HG03095 (cell line): Measurements from ENCODE around the gene M6PR.

Experiments used
- ATAC-seq: cut with Tn5 transposase; IDR thresholded peaks from one replicate; pipeline ENCODE4 v1.9.1; 2021; ENCODE audit warnings: moderate library complexity; ENCODE audit not compliant: unreplicated experiment

Gene M6PR

DNA sequence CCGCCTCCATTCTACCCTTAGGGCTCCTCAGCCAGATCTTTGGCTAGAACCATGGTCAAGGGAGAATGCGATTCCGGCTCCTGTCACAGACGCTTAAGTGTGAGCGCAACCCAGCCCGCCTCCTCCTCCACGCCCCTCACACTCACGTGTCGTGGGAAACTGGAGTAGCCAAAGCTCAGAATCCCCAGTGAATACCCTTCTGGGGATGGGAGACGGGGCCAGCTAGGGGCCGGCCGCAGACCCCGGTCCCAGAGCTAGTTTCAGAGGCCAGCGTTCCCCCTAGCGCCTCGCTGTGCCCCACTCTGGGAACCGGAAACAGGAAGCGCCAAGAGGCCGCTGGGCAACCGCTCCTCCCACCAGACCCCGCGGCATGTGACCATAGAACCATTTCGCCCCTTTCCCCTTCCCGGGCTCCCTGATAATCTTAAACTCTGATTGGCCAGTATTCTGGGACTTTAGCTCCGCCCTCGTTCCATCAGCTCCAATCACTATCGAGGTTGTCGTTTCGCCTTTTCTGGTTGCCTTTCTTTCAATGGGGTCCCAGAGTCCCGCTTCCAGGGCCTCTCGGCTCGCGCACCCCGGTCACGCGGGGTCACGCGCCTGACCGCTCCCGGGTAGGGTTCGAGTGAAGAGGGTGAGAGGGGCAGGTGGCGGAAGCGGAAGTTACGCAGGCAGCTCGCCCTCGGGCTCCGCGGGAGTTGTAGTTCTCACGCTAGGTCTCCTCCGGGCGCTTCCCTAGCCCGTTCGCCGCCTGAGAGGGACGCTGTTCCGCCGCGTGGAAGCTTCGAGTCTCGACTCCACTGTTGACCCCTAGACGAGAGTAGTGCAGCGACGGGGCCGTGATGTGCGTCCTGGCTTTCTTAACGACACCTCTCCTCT lies at the start of gene M6PR:
Gene M6PR, minus strand, starts transcription at position 304 of the 879 bp plus-strand sequence. CDS start 3,241 bp downstream, outside the sequence.
- ATAC-seq = peak; percentile 82

DNA sequence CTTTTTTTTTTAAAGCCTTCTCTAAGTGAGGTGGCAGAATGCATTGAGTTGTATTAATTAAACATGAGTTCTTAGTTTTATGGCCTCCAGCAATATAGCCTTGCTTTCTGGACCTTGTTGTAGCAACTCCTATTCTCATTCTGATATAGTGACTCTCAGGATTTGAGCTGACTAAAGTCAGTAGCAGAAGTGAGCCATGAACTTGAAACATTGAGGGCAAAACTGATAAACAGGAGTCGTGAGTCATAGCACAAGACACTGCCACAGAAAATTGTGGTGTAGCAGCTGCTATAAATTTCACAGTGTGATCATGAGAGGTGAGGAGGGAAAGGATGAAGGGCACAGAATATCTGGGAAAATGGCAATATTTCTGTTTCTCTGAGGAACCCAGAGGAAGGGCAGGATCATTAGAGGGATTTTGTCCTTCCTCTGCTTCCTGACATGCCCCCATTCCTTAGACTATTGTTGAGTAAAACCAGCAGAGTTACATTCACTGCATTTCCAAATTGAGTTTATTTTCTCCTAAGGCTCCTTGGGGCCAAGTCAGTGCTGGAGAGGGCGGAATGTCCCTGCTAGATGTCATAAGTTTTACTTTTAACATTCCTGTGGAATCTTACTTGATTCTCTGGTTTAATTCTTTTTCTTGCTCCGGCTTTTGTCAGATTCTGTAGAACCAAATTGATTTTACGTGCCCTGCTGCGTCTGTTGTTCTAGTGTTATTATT lies 47.4 kb upstream of the M6PR start:
- ATAC-seq = peak; percentile 96

DNA sequence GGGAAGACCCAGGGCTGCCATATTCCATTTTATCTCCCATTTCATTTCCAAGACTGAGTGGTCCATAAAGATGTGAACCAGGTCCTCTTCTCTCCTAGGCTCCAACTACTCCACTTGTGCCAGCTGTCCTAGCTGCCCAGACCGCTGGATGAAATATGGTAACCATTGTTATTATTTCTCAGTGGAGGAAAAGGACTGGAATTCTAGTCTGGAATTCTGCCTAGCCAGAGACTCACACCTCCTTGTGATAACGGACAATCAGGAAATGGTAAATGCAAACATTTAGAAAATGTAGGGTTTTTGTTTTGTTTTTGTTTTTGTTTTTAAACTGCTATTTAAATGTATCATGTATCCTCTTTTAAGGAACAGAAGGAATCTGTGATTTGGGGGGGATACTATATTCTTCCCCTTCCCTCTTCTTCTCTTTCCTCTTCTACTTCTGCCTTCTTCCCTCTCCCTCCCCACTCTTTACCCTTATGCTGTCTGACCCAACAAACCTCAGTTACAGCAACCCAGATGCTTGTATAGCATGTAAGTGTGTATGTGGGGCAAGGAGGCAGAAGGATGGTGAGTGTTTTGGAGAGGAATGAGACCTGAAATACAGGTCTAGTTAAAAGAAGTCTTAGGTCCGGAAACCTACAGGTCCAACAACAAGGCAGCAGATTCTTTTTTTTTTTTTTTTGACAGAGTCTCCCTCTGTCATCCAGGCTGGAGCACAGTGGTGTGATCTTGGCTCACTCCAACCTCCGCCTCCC lies 45.8 kb upstream of the M6PR start:
- ATAC-seq = no peak

DNA sequence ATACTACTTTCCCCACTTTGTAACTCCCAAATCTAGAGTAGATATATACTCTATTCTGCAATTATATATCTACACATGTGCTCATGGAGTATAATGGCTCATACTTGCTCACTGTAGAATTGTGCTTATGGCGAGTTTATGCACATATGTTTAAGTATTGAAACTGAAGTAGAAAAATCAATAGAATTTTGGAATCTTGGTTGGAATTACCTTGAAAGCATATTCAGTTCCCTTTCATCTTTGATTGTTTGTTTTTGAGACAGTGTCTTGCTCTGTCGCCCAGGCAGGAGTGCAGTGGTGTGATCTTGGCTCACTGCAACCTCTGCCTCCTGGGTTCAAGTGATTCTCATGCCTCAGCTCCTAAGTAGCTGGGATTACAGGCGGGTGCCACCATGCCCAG lies 44.4 kb upstream of the M6PR start:
- ATAC-seq = no peak

DNA sequence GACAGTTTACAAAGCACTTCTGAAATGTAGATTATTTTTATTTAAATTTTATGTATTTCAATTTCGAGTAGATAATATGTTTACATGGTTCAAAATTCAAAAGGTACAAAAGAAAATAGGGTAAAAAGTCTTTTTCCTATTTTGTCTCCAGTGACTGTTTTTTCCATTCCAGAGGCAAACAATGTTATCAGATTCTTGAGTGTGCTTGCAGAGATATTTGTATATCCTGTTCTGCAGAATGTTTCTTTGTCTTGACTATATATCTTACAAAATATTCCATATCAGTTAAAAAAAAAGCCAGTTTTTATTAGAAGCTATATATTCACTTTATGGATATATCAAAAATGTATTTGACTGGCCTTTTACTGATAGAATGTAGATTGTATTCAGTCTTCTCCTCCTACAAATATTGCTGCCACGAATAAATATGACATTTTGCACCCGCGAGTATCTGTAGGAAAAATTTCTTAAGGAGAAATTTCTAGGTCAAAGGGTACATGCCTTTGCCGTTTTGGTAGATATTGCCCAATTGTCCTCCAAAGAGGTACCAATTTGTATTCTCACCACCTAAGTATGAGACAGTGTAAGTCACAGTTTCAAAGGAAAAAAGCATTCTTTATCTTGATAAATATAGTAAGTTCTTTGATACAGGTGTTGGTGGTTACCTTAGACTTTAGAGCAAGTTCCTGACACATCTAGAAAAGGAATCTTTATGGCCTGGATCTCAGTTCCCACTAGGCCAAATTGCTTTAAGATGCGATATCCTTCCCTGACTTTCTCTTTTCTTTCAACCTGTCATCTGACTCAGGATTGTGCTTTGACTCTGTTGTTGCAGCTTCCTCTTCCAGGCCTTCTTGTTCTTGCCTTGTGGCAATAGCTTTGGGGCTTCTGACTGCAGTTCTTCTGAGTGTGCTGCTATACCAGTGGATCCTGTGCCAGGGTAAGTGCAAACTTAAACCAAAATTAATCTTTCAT lies 42.2 kb upstream of the M6PR start:
- ATAC-seq = no peak

DNA sequence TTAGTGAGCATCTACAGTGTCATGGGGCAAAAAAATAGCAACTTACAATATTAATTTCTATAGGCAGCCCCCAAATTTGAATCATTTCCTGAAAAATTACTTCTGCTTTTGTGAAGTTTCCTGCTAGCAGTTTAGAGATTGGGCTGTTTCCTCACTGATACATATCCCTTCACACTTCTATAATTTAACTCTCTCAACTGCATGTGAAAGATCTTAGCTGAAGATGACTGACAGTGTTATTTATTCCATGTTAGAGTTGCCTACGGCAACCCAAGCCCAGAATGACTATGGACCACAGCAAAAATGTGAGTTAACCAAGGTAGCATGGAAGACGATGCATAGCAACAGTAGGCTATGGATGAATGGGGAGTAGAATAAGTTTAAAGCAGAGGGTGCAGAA lies 40.0 kb upstream of the M6PR start, which contains the start of gene KLRG1:
Gene KLRG1, plus strand, starts transcription at position 134 of the 400 bp plus-strand sequence. Its CDS starts 90 bp downstream, at position 224.
- no peak for ATAC-seq

DNA sequence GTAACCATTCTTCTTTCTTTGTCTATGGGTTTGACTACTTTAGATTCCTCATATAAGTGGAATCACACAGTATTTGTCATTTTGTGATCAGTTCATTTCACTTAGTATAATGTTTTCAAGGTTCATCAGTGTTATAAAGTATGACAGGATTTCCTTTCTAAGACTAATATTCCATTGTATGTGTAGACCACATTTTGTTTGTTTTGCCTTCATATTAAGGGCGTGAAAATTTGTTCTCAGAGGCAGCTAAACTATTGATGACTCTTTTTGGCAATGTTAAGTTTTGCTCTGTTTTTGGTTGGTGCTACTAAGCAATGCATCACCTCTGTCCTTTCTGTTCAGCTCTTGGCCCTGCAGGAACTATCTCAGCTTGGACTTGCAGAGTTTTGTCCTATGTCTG lies 38.2 kb upstream of the M6PR start:
- no peak for ATAC-seq

DNA sequence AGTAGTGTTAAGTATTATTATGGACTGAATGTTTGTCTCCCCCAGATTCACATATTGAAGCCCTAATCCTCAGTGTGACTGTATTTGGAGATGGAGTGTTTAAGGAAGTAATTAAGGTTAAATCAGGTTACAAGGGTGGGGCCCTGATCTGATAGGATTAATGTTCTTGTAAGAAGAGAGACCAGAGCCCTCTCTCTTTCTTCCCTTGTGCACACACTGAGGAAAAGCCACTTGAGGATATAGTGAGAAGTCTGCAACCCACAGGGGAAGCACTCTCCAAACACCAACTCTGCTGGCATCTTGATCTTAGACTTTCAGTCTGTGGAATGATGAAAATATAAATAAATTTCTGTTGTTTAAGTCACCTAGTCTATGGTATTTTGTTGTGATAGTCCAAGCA lies 37.7 kb upstream of the M6PR start:
- ATAC-seq = no peak

DNA sequence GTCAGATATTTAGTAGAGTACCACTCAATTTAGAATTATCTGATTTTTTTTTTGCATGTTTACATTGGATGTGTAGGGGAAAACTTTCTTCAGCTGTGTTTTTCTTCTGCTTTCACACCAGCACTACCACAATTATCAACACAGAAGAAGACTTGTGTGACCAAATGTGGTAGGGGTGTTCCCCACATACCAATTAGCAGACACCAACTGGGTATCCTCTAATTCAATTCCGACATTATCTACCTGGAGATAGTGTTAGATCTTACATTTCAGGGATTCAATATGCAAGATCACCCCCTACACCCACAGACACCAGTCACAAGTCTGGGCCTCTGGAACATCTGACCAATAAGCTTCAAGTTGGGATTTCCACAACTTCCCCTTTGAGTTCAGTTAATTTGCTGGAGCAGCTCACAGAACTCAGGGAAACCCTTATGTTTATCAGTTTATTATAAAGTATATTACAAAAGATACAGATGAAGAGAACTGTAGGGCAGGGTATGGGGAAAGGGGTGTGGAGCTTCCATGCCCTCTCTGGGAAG lies 35.8 kb upstream of the M6PR start:
- ATAC-seq = no peak

DNA sequence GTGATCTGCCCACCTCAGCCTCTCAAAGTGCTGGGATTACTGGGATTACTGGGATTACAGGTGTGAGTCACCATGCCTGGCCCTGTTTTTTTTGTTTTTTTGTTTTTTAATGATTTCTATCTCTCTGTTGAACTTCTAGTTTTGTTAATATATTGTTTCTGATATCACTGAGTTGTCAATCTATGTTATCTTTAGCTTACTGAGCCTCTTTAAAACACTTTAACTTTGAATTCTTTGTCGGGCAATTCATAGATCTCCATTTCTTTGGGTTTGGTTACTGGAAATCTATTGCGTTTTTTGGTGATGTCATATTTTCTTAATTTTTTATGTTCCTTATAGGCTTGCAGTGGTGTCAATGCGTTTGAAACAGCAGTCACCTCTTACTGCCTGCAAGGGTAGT lies 30.7 kb upstream of the M6PR start:
- no peak for ATAC-seq

DNA sequence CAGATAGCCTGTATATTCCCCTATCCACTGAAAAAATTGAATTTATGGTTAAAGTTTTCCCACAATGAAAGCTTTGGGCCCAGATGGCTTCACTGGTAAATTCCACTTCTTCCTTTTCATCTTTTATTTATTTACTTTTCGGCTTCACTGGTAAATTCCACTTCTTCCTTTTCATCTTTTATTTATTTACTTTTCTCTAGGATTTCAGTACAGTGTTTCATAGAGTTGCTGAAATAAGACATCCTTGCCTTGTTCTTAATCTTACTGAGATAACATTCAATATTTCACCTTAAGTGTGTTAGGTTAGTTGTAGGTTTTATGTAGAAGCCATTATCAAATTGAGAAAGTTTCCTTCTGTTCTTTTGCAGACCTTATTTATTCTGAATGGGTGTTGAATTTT lies 21.0 kb upstream of the M6PR start:
- no peak for ATAC-seq

DNA sequence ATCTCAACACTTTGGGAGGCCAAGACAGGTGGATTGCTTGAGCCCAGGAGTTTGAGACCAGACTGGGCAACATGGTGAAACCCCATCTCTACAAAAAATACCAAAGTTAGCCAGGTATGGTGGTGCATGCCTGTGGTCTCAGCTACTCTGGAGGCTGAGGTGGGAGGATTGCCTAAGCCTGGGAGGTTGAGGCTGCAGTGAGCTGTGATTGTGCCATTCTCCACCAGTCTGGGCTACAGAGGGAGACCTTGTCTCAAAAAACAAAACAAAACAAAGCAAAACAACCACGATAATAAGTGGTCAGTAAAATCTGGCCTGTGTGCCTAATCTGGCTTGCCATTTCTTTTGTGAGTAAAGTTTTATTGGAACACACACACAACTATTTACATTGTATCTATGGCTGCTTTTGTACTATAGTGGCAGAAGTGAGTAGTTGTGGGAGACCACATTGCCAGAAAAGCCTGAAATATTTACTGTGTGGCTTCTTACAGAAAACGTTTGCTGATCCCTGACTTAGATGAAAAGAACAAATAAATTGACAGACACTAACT lies 20.5 kb upstream of the M6PR start:
- ATAC-seq = no peak

DNA sequence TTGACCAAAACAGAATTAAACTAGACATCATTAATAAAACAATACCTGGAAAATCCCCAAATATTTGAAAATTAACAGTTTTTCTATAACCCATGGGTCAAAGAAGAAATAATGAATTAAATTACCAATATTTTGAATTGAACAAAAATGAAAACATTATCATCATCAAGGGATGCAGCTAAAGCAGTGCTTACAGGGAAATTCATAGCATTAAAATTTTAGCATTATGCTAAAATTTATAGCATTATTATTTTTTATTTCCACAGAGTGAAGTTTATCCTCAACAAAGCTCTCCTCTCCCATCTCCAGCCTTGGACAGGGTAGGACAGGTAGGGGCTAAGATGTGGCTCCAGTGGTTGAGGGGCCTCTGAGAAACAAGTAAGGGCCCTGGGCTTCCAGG lies 19.3 kb upstream of the M6PR start:
- no peak for ATAC-seq

DNA sequence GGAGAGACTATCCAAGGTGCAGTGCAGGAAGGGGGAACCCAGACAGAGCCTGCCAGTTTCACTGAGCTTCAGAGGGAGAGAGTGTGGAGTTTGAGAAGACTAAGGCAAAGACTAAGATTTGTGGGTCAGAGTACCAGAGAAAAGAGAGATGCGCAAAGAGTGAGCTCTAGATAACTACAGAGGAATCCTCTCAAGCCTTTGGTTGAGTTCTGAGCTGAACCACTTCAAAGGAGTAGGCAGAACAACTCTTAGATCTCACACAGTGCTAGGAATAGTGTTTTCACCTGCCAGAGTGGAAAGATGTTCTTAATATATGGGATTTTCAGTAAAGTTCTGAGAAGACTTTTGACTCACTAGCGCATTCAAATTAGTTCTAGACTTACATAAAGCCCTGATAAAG lies 10.7 kb upstream of the M6PR start:
- ATAC-seq = no peak

DNA sequence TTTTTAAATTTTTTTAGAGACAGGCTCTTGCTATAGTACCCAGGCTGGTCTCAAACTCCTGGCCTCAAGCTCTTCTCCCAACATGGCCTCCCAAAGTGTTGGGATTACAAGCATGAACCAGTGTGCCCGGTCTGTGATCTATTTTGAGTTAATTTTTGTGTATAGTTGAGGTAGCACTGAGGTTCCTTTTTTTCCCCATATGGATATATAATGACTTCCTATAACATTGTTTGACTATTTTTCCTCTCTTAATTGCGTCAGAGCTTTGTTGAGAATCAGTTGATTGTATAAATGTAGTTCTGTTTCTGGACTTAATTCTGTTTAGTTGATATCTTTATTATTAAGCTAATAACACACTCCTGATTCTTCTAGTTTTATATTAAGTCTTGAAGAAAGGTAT lies 8.6 kb upstream of the M6PR start:
- ATAC-seq = no peak

DNA sequence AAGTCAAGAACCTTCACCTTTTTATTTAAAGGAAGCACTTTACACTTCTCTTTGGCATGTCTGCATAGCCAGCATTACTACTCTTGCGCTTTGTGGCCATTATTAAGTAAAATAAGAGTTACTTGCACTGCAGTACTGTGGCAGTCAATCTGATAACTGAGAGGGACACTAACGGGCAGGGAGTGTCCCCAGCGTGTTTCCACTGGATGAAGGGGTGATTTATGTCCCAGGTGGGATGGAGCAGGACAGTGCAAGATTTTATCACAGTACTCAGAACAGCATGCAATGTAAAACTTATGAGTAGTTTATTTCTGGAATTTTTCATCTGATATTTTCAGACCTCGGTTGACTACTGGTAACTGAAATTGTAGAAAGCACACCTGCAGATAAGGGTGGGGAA lies 8.1 kb upstream of the M6PR start:
- ATAC-seq = no peak

DNA sequence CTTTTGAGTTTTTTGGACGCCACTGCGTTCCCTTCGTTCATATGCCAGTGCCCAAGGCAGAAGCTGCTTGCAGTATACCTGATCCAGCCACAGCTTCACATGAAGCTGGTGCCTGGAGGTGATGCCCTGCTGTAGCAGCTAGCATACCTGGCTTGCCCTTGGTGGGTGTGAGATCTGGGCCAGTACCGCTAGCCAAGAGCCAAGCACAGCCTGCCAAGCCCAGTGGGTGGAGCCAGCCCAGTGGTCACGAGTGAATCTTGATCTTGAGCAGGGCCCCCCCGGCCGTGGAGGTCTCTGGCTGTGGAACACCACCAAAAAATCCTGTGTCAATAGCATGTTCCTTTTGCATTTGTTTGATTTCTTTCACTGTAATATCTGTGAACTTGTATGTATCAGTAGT lies 7.3 kb upstream of the M6PR start:
- ATAC-seq = no peak

DNA sequence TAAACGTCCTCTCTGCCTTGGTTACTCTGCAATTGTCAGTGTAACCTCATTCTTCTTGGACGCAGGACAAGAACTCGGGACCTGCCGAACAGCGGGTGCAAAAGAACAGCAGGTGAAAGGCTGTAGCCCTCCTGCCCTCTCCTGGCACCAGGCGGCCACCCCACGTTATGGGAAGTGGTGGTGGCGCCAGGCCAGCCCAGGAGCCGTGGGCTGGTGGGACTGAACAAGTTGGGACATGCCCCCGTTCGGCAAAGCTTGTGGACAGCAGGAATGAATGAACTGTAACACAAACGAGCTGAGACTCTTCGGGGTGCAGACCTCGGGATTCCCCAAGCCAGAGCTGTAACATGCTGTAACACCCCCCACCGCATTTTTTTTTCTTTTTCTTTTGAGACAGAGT lies 6.6 kb upstream of the M6PR start:
- ATAC-seq = no peak

DNA sequence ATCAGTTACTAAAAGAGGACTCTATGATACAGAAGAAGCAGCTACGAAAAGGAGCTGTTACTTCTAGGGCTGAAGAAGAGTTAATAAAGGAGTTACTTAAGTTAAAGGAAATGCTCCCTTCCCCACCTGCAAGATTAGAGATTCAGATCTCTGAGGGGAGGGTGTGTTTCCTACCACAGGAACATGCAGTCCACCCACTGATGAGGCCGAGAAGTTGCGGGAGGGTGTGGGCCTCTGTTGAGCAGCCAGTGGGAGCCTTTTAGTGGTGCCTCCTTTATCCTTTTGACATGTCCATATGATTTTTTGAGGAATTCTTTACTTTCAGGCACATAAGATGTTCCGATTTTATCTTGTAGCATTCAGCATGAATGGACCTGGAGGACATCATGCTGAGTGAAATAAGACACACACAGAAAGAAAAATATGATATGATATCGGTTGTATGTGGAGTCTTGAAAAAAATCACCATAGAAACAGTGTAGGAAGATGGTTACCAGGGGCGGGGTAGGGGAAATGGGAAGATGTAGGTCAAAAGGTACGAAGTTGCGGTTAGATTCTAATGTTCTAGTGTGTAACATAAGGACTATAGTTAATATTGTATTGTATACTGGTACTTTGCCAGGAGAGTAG lies 4.4 kb upstream of the M6PR start:
- ATAC-seq = no peak
